GM18868 (cell line): ENCODE measurements around the gene MTAP.
"Not testable (repeated sequence)": the region's sequence is repeated elsewhere in the genome, so short reads cannot be mapped to it uniquely, and the experiment has no call there.

Experiments
- ATAC-seq: cut with Tn5 transposase; IDR thresholded peaks from one replicate; pipeline ENCODE4 v1.9.1; 2021; ENCODE audit warnings: mild to moderate bottlenecking, moderate library complexity; ENCODE audit not compliant: unreplicated experiment

The MTAP gene

GRCh38 chr9:21906213-21906612 is 103.8 kb downstream of the MTAP start:
- ATAC-seq: no peak

GRCh38 chr9:21906881-21907280 is 104.4 kb downstream of the MTAP start:
- no peak for ATAC-seq

- ATAC-seq: peak; percentile 82
These were observed 117.2 kb downstream of the MTAP start for GRCh38 chr9:21919377-21920362.

- ATAC-seq: no peak
These were observed 121.3 kb downstream of the MTAP start for GRCh38 chr9:21923694-21924093.

DNA sequence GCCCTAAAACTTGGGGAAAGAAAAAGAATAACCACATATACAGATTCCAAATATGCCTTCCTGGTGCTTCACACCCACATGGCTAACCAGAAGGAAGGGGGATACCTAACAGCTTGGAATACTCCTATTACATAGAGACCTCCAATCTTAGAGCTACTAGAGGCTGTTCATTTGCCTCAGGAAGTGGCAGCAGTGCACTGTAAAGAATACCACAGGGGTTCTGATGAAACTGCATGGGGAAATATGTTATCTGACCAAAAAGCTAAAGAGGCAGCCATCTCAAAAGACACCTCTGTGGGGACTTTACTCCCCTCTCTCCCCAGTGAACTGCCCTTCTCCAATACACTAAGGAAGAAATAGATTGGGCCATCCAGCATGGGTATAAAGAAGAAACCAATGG is 125.3 kb downstream of the MTAP start:
- ATAC-seq: no peak

GRCh38 chr9:21931428-21931827 is 129.0 kb downstream of the MTAP start:
- no peak for ATAC-seq

GRCh38 chr9:21933281-21933680 is 130.8 kb downstream of the MTAP start:
- no peak for ATAC-seq

DNA sequence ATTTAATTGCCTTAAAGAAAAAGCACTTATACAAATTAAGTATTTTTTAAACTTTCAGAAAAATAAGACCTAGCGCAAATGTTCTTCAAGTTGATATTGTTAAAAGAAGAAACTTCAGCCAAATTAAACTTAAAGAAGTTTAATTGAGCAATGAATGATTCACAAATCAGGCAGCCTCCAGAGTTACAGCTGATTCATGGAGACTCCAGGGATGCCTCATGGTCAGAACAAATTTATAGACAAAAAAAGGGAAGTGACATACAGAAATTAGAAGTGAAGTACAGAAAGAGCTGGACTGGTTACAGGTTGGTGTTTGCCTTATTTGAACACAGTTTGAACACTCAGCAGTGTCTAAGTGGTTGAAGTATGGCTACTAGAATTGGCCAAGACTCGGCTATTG is 131.4 kb downstream of the MTAP start:
- ATAC-seq: no peak

- ATAC-seq: no peak
These were observed 133.2 kb downstream of the MTAP start for GRCh38 chr9:21935631-21936030.

DNA sequence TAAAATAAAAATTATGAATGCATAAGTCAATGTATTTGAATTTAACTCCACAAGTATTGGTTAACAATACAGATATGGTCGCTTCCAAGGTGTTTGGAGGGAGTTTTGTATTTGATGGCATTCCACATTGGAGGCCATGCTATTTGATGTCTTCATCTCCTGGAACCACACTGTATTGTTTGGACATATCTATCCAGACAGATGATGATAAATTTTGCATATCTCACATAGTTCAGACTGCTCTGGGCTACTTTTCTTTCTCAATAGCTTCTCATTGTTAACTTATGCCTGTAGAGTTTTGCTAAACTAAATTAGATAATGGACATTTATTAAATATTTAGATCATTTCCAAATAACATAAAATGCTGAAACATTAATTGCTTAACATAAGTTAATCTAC is 133.7 kb downstream of the MTAP start:
- ATAC-seq: no peak

- ATAC-seq: no peak
These were observed 139.0 kb downstream of the MTAP start for GRCh38 chr9:21941337-21941995.

DNA sequence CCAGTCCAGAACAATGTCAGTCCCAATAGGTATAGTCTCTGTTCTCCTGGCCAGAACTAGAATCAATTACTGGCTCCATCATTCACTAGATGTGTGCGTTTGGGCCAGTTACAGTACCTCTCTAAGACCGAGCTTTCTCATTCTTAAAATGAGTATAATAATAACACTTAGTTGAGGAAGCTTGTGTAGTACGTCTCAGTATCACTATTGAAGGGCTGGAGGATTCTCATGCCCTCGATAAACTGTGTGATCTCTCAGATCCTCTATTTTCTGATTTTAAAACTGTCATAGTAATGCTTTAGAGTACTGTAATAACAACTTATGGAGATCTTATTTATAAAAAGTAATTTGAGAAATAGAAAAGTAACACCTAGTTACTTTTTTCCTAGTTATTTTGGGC is 141.0 kb downstream of the MTAP start:
- peak; percentile 89 for ATAC-seq

GRCh38 chr9:21945606-21946005 is 143.2 kb downstream of the MTAP start:
- no peak for ATAC-seq

- ATAC-seq: no peak
These were observed 156.4 kb downstream of the MTAP start for GRCh38 chr9:21958833-21959232.

- ATAC-seq: not testable (repeated sequence)
These were observed 156.8 kb downstream of the MTAP start for GRCh38 chr9:21959268-21959667.

GRCh38 chr9:21961569-21961968 is 159.1 kb downstream of the MTAP start:
- no peak for ATAC-seq

DNA sequence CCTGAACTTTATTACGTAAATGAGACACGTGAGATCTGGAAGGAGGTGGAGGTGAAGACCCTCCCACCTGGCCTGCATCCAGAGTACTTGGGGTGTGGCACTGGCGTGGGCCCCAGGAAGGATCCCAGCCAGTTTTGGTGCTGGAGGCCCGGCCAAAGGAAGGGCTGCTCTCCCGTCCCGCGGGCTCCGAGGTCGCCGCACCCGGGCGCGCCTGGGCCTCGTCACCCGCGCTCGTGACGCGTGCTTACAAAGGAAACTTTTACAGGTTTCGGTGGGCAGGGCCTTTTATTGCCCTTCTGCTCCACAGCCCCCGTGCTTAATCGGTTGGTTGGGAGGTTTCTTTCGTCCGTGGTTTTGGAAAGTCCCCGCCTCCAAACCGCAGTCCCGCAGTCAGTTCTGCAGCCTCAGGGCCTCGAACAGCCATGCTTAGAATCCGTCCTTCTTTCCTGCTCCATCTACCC is 162.5 kb downstream of the MTAP start:
- peak; percentile 73 for ATAC-seq

DNA sequence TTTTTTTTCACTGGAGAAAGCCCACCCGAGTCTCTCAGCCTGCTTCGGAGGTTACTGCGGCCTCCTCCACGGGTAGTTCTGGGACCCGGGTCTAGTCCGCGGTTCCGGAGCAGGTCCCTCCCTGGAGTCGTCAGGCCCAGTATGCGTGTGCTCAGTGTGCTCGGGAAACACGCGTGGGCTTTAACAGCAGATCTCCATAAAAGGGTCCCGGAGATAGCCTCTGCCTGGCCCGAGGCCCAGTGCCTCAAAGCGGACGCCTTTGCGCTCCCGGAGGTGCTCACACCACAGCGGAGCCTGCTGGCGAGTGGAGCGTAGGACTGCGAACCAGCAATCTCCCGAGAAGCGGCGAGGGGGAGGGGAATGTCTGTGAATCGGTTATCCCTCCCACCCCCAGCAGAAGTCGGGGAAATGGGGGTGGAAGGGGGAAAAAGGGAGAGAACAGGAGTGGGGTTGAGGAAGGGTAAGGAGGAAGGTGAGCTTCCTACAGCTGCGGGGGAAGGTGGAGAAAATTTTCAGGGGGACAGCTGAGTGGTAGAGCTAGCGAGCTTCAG is 163.0 kb downstream of the MTAP start:
- ATAC-seq: peak; percentile 85

DNA sequence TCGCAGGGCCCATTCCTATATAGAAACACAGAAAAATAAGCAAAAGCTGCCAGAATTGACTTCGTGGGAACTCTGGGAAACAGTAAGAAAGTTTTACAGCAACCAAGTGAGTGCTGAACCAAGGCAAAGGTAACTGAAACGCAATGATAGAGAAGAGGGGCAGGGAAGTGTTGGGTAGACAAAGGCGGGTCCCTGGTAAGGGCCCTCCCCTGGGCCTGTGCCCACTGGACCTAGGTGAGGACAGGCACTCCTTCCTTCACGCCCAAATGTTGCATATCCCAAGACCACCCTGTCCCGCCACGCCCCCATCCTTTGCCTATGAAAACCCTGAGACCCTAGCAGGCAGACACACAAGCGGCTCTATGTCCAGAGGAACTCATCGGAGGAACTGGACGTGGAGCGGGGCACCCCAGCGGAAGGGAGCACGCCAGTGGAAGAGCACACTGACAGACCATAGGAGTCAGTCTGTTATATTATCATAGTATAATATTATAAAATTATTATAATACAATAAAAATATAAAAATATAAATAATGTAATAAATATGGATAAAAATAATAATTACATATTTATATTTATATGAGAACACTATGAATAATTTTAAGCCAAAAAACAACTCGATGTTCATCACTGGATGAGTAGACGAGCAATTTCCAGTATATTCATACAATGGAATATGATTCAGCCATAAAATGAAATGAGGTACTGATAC is 163.9 kb downstream of the MTAP start:
- ATAC-seq: no peak

DNA sequence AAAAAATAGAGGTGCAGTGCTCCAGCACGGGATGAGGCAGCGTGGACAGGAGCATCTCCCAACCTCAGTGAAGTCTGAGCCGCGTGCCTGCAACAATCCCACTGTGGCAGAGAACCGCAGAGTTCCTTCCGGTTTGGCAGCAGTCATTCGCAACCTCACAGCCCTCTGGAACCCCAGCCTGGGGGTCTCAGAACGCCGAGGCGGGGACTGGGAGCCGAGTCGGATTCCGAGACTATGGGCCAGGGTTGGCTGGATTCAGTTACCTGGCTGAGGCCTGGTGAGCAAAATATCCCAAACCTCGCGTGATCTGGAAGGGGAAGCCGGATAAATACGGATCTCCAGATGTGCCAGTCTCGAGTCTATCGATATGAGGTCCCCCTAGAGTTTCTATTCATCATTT is 164.7 kb downstream of the MTAP start:
- ATAC-seq: no peak

- no peak for ATAC-seq
These were observed 165.3 kb downstream of the MTAP start for GRCh38 chr9:21967702-21968101.
